Renal pelvis (tissue), 4 donors: ENCODE data around the gene ATXN10. TPM values are rescaled to one million over a fixed set of nuclear protein-coding genes. Genes with fewer than 3 reads are reported as not detected.

Experiments
- DNase-seq: peaks from one replicate; pipeline ENCODE4 v3.0.0-alpha.2; 2013
- polyA plus RNA-seq, 3 donors: library from polyadenylated mRNA; unstranded; fragments of 120-200 nt; gene quantifications; one replicate each; pipeline ENCODE4 v1.2.1, GENCODE V29; 2013; ENCODE audit not compliant: insufficient read length in 3 of 3

The ATXN10 gene
- polyA plus RNA-seq, 3 donors = 235 to 291 (median 278) TPM

DNA sequence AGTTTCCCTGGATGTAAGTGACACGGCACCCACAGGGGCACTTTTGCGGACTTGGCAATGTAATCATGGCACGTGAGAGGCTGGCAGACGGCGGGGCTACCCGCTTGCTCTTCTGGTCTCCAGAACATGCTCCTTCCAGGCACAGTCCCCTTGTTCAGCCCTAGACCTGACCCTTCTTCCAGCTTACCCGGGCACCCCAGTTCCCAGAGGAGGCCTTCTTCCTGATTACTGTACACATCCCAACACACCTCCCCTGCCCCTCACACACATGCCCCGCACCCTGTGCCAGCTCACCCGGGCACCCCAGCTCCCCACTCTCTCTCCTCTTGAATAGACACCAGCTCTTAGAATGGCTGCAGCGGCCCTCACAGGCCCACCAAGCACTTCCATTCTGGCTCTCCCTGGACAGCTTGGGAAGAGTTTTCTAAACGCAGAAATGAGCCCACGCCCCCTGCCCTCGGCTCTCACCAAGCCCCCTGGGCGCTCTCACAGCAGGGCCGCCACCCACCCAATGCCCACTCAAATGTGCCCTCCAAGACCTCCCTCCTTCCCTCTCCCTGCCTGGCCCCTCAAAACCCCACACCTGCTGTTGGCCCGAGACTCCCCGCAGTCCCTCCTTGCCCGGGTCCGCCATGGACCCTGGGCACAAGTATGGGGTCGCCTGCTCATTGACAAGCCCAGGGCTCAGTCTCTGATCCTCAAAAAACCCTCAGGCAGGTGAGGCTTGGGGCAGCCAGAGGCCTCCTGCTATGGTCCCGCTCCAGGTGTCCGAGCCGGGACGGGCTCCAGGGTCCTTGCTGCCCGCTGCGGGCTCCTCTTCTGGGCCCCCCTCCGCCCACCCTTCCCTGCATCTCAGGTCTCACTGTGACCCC, 216.8 kb downstream of the ATXN10 start:
- DNase-seq = no peak

DNA sequence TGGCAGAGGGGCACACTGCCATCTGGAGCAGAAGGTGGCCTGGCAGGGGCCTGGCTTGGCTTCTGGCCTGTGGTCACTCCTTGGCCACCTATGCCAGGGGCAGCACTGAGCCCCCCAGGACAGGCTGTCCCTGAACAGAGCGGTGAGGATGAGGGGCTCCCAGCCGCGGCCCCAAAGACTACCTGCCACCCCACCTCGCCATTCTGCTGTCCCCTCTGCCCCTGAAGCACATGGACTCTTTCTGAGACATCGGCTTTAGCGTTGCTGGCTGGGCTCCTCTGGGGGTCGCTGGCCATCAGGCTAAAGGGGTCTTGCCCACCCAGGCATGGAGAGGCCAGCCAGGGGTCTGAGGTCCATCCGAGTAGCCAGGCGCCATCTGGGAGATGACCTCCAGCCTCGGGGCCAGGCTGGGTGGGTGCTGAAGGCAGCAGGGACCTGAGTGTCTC, 217.5 kb downstream of the ATXN10 start:
- no peak for DNase-seq

DNA sequence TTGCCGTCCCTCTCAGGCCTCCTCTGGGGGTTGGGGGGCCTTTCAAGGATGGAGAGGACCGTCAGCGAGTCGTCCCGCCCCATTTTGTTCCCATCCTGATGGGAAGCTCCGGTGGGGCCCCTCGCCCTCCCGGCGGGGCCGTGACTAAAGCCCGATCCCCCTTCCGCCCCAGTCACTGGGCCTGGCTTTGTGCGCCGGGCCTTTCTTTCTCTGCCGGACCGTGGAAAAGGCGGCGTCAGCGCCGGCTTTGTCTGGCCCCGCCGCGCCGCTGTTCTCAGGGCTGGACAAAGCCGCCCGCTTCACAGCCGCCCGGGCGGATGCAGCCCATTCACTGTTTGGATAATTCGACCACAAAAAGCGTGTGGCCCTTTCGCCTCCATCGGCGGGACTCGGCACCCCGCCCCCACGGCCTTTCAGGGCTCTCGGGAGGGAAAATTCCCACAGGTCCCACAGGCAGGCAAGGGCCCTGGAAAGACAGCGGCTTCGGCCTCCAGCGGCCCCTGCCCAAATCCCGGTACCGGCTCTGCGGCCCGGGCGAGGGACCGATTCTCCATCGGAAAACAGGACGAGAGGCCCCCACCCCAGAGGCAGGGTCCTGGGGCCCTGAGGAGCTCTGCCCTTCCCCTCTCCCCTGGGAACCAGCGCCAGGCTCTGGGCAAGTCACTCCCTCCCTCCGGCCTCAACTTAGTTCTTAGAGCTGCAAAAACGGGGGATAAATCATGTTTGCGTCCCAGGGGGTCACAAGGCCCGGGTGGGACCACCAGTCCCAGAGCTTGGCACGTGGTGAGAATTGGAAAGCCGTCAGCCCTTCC, 218.1 kb downstream of the ATXN10 start:
- DNase-seq = no peak

DNA sequence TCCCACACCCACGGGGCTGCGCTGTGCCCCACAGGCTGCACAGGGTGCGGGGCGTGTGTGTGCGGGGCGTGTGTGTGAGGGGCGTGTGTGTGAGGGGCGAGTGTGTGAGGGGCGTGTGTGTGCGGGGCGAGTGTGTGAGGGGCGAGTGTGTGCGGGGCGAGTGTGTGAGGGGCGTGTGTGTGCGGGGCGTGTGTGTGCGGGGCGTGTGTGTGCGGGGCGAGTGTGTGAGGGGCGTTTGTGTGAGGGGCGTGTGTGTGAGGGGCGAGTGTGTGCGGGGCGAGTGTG, 218.7 kb downstream of the ATXN10 start:
- DNase-seq = no peak

DNA sequence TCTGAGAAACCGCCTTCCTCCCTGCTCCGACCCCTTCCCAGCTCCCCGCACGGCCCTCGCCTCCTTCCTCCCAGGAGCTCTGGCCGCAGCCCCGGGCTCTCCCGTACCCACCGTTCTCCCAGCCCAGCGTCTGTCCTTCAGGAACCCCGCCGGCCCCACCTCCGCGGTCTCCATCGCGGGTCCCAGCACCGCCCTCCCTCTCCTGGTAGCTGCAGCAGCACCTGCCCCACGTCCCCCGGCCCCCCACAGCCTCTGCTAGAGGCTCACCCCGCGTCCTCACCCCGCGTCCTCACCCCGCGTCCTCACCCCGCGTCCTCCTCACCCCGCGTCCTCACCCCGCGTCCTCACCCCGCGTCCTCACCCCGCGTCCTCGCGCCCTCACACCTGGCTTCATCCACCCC, 219.4 kb downstream of the ATXN10 start:
- no peak for DNase-seq

DNA sequence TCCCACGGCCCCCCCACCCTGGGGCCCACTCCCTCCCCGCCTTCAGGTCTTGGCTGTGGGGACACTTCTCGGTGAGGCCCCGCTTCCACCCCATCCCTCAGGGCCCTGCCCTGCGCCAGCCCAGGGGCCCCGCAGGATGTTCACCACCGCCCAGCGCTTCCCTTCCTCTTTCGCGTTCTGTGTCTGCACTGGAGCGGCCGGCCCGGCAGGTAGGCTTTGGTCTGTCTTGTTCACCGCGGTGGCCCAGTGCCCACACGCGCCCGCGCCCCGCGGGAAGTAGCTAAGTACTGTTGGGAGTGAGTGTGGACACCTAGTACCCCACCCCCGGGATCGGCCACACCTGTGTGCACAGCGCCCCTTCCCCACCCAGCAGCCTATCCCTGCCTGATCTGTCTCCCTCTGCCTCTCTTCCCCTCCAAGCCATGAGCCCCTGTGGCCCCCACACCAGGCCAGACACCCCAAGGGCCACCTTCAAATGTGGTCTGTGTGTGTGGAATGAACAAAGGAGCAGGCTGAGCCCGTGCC, 219.9 kb downstream of the ATXN10 start:
- no peak for DNase-seq

DNA sequence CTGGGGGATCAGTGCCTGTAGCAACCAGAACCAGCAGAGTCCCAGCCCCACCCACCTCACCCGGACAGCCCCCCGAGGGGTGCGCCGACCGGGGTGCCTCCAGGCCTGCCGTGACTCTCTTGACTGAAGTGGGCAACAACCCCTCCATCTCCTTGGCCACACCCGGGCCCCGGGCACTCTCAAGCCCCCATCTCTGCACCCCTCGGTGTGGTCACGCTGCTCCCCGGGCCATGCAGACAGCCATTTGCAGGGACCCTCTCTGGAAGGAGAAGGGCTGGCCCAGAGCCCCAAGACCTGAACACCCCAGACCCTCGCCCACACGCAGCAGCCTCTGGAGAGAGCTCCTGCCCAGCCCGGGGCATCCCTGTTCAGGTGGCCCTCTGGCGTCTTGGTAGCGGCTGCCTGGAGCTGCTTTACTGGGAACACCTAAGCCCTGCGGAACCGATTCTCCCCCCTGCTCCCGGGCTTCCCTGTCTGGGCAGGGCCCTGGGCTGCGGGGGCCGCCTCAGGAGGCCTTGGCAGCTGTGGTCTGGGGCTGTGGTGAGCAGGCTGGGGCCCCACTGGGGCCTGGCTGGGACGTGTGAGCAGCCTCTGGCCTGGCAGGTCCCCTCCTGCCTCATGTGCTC, 220.5 kb downstream of the ATXN10 start:
- no peak for DNase-seq

DNA sequence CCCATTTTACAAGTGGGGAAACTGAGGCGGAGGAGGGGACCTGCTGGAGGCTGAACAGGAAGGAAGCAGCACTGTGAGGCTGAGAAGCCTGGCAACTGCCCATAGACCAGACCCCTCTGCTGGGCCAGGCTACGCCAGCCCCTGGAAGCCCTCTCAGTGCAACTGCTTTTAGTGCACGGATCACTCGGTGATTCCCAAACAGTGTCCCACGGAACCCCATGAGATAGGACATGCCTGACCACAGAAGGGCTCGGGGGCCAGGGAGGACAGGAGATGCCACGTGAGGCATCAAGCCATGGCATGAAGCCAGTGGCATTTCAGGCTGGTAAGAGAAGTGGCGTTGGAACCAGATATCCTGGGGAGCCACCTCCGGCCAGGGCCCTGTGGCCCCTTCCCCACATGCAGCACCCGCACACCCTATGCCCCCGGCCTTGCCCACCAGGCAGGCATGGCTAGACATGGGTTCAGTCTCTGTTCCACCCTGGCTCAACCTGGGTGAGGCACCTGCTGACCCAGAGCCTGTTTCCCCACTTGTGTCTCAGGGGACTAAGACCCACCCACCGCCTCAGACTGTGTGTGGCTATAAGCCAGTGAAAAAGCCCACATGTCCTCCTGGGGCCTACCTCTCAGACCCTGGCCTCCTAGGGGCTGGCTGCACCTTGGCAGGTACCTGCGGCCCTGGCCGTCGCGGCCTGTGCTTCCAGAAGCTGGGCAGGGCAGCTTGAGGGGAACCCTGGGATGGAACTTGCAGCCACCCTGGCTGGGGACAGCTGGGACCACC, 221.2 kb downstream of the ATXN10 start:
- no peak for DNase-seq

DNA sequence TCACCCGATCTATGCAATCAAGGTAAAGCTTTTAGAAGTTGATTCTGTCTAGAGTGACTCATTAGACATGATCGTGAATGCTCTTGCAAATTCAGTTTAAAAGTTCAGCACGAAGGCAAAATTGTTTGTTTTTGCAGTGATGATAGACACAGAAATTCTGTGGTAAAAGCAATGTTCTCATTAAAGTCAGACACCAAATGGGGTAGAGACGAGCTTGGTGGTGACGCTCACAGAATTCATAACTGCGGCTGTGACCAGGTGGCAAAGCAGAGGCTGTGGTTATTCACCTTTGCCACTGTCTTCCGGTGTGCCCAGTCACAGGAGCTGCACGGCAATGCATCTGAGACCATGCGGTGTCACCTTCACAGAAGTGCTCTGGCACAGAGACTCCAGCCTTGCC, 221.9 kb downstream of the ATXN10 start:
- DNase-seq = no peak

Other genes with a start within 250 kb of the ATXN10 start
- 100 to 1,000 TPM in 2 of 3 donors, 10 to 100 TPM in 1; 93.3 to 158 (median 115) TPM for gene FBLN1, start 169.0 kb upstream of the ATXN10 start, polyA plus RNA-seq